Ishikawa (cell line): Measurements from ENCODE around the gene NDUFS3.

Experiments used
- CEBPB ChIP-seq: IDR thresholded peaks from 2 replicates; pipeline ENCODE4 v1.6.1; 2012
- CREB1 ChIP-seq: IDR thresholded peaks from 2 replicates; pipeline ENCODE4 v1.6.1; 2012; ENCODE audit warnings: low read depth
- EGR1 ChIP-seq: IDR thresholded peaks from 2 replicates; pipeline ENCODE4 v1.6.1; 2012
- EP300 ChIP-seq: IDR thresholded peaks from 2 replicates; pipeline ENCODE4 v1.6.1; 2012; ENCODE audit warnings: borderline replicate concordance
- FOXM1 ChIP-seq: IDR thresholded peaks from 2 replicates; pipeline ENCODE4 v1.6.1; 2012; ENCODE audit warnings: low read depth, borderline replicate concordance
- NFIC ChIP-seq: IDR thresholded peaks from 2 replicates; pipeline ENCODE4 v1.6.1; 2012
- RAD21 ChIP-seq: IDR thresholded peaks from 2 replicates; pipeline ENCODE4 v1.6.1; 2012; ENCODE audit warnings: low read depth
- TAF1 ChIP-seq: IDR thresholded peaks from 2 replicates; pipeline ENCODE4 v1.6.1; 2012; ENCODE audit warnings: low read depth, mild to moderate bottlenecking
- TCF12 ChIP-seq: IDR thresholded peaks from 2 replicates; pipeline ENCODE4 v1.6.1; 2012; ENCODE audit warnings: low read depth
- TEAD4 ChIP-seq: IDR thresholded peaks from 2 replicates; pipeline ENCODE4 v1.6.1; 2012
- YY1 ChIP-seq: IDR thresholded peaks from 2 replicates; pipeline ENCODE4 v1.6.1; 2012; ENCODE audit warnings: low read depth
- ZBTB7A ChIP-seq: IDR thresholded peaks from 2 replicates; pipeline ENCODE4 v1.6.1; 2012; ENCODE audit warnings: low read depth
- TF ChIP-seq, protein P1 (sequence below): IDR thresholded peaks from 2 replicates; pipeline ENCODE4 v1.6.1; 2012; ENCODE audit warnings: low read depth, mild to moderate bottlenecking
- TF ChIP-seq, protein P2 (sequence below): IDR thresholded peaks from 2 replicates; pipeline ENCODE4 v1.6.1; 2012
- TF ChIP-seq, protein P3 (sequence below): IDR thresholded peaks from 2 replicates; pipeline ENCODE4 v1.6.1; 2012

The NDUFS3 gene

DNA sequence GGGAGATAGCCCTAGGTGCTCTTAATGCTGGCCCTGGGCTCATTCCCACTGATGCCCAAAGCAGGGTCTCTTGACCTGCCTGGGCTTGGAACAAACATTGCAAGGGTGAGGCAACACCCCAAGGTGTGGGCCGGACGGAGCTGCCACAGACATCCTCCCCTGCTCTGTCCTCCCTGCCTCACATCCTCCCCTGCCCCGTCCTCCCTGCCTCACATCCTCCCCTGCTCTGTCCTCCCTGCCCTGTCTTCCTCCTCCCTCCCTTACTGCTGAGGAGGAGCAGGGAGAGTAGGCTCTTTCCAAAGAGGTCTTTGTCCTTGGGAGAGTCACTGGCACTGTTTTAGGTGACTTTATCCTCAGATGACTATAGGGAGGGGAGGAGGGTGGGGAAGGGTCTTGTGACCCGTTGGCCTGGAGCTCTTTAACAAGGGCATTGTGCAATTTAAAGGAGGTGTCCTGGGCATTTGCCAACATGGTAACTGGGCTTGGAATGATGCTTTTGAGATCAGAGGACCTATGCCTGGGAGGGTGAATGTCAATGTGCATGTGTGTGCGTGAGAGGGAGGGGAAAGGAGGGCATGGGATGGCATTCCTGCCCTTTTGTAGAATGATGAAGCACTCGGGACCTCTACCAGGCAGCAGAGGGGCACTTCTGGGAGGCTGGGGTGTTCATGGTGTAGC lies 8.3 kb downstream of the NDUFS3 start:
- TF ChIP-seq CEBPB (no peak), RAD21 (no peak), CREB1 (no peak), EP300 (no peak), FOXM1 (no peak), YY1 (no peak), EGR1 (no peak)

DNA sequence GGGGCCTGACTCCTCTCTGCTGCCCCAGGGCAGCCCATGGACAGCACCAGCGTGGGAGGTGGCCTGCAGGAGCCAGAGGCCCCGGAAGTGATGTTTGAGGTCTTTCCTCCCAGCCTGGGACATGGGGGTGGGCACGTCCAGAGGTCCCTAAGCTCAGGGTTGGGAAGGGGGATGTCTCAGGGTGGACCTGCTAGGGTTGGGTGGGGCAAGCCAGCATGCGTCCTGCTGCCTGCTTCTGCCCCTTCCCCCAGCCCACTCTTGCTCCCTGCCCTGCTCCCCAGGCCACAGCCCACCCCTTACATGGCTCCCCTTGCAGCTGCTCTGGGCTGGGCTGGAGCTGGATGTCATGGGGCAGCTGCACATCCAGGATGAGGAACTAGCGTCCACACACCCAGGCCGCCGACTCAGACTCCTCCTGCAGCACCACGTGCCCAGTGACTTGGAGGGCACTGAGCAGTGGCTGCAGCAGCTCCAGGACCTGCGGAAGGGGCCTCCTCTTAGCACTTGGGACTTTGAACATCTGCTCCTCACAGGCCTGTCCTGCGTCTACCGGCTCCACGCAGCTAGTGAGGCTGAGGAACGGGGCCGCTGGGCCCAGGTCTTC lies 9.0 kb downstream of the NDUFS3 start:
- no peak for TF ChIP-seq TAF1
- TF ChIP-seq EP300 = no peak
- TF ChIP-seq, protein P1, sequence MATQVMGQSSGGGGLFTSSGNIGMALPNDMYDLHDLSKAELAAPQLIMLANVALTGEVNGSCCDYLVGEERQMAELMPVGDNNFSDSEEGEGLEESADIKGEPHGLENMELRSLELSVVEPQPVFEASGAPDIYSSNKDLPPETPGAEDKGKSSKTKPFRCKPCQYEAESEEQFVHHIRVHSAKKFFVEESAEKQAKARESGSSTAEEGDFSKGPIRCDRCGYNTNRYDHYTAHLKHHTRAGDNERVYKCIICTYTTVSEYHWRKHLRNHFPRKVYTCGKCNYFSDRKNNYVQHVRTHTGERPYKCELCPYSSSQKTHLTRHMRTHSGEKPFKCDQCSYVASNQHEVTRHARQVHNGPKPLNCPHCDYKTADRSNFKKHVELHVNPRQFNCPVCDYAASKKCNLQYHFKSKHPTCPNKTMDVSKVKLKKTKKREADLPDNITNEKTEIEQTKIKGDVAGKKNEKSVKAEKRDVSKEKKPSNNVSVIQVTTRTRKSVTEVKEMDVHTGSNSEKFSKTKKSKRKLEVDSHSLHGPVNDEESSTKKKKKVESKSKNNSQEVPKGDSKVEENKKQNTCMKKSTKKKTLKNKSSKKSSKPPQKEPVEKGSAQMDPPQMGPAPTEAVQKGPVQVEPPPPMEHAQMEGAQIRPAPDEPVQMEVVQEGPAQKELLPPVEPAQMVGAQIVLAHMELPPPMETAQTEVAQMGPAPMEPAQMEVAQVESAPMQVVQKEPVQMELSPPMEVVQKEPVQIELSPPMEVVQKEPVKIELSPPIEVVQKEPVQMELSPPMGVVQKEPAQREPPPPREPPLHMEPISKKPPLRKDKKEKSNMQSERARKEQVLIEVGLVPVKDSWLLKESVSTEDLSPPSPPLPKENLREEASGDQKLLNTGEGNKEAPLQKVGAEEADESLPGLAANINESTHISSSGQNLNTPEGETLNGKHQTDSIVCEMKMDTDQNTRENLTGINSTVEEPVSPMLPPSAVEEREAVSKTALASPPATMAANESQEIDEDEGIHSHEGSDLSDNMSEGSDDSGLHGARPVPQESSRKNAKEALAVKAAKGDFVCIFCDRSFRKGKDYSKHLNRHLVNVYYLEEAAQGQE = no peak
- no peak for TF ChIP-seq NFIC
- TF ChIP-seq ZBTB7A = no peak
- TF ChIP-seq YY1 = no peak
- TF ChIP-seq CEBPB = no peak
- TF ChIP-seq TCF12 = no peak
- TF ChIP-seq CREB1 = no peak
- TF ChIP-seq, protein P2, sequence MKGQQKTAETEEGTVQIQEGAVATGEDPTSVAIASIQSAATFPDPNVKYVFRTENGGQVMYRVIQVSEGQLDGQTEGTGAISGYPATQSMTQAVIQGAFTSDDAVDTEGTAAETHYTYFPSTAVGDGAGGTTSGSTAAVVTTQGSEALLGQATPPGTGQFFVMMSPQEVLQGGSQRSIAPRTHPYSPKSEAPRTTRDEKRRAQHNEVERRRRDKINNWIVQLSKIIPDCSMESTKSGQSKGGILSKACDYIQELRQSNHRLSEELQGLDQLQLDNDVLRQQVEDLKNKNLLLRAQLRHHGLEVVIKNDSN = no peak
- no peak for TF ChIP-seq TEAD4
- no peak for TF ChIP-seq RAD21
- no peak for TF ChIP-seq EGR1

DNA sequence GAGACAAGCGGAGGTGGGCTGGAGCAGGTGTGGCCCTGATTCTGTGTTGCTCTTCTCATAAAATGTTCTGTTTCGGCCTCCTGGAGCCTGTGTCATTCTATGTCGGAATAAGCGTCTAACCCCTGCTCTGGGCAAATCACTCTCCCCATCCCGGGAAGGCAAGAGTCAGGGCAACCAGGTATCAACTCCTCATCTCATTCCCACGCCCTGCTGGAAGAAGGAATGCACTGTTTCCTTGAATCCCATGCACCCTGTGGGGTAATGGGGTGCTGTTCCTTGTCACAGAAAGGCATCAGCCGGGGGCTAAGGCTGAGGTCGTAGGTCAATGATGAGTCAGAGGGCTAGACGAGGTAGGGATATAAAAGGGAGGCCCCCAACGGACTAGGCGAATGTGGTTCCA lies 10.2 kb downstream of the NDUFS3 start:
- no peak for TF ChIP-seq TCF12
- TF ChIP-seq ZBTB7A = no peak
- no peak for TF ChIP-seq EGR1
- TF ChIP-seq, protein P1 = no peak
- TF ChIP-seq RAD21 = no peak
- no peak for TF ChIP-seq NFIC
- TF ChIP-seq EP300 = no peak
- no peak for TF ChIP-seq FOXM1
- TF ChIP-seq CEBPB = no peak
- no peak for TF ChIP-seq TAF1
- TF ChIP-seq YY1 = no peak

DNA sequence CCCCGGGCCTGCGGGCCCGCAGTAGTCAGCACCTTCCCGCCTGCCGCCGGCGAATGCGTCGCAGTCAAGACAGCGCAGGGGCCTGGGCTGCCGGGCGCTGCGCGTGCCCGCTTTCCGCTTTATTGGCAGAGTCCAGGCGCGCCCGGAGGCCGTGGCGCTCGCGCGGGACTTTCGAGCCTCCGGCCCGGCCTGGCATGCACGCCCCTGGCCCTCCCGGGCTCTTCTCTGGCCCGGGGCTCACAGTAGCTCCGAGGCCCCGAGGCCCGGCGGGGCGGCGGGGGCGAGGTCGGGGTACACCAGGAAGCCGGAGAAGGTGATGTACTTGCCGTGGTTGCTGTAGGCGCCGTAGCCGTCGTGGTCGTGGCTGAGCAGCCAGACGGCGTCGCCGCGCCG lies 10.7 kb downstream of the NDUFS3 start:
- no peak for TF ChIP-seq NFIC
- TF ChIP-seq TCF12 = no peak
- TF ChIP-seq, protein P3, sequence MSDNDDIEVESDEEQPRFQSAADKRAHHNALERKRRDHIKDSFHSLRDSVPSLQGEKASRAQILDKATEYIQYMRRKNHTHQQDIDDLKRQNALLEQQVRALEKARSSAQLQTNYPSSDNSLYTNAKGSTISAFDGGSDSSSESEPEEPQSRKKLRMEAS = no peak
- no peak for TF ChIP-seq CREB1
- TF ChIP-seq TEAD4 = no peak
- TF ChIP-seq EGR1 = no peak
- no peak for TF ChIP-seq YY1
- no peak for TF ChIP-seq CEBPB
- TF ChIP-seq RAD21 = no peak
- TF ChIP-seq ZBTB7A = no peak

DNA sequence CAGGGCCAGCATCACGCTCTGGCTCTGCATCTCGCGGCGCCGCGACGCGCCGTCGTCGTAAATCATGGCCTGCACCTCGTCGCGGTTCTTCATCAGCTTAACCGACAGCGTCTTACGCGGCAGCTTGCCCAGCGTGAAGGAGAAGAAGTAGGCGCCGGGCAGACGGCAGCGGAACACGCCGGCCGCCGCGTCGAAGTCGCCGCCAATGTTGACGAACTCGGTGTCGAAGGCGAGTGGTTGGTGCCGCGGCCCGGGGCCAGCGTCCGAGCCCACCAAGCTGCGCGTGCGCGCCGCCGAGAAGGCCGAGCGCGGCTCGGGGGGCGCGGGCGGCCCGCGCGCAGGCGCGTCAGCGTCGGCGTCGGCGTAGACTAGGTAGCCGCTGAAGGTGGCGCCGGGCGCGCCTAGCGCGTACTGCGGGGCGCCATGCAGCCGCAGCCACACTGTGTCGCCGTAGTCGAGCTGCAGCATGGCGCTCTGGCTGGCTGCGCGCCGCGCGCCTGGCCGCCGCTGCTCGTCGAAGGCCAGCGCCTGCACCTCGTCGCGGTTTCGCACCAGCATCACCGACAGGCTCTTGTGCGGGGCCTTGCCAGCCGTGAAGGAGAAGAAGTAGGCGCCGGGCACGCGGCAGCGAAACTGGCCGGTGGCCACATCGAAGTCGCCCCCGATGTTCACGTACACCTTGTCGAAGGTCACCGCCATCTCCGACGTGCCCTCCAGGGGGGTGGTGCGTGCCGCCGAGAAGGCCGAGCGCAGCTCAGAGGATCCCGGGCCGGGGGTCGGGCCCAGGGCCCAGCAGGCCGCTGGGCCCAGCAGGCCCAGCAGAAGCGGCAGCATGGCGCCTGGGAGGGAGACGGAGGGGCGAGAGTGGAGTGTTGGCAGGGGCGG lies 11.3 kb downstream of the NDUFS3 start:
- TF ChIP-seq RAD21 (no peak), TEAD4 (no peak), FOXM1 (no peak), EP300 (no peak), TAF1 (no peak), NFIC (no peak), YY1 (no peak), CEBPB (no peak)
- TF ChIP-seq, protein P2 = no peak
- TF ChIP-seq, protein P3 = no peak
